Right lobe of liver (tissue), 6 donors: ENCODE results near the gene NLRP10. TPM values are rescaled to one million over a fixed set of nuclear protein-coding genes. Genes with fewer than 3 reads are reported as not detected.

Source experiments
- ATAC-seq, 4 donors: fragments of 200-7000 bp; cut with Tn5 transposase; one replicate each; pipeline ENCODE4 v1.9.1; 2020; ENCODE audit warnings: mild to moderate bottlenecking in 4 of 4, moderate library complexity in 4 of 4
- DNase-seq, 3 donors: peaks; one replicate each; pipeline ENCODE4 v3.0.0-alpha.2; 2020
- H3K27ac ChIP-seq, 3 donors: fragments of 200-600 bp; one replicate each; pipeline ENCODE4 v1.8.0; 2022
- H3K27me3 ChIP-seq, 2 donors: fragments of 200-600 bp; one replicate each; pipeline ENCODE4 v1.8.0; 2022
- H3K36me3 ChIP-seq, 4 donors: fragments of 200-600 bp; sonication (generic) in 1 of 4; one replicate each; pipeline versions ENCODE4 v1.5.1 to v1.8.0; 2017 to 2022; ENCODE audit warnings: control low read depth in 1 of 4
- H3K4me1 ChIP-seq, 4 donors: fragments of 200-600 bp; sonication (generic) in 1 of 4; one replicate each; pipeline versions ENCODE4 v1.5.1 to v1.8.0; 2017 to 2022; ENCODE audit warnings: control low read depth in 1 of 4
- H3K4me3 ChIP-seq, 3 donors: fragments of 200-600 bp; one replicate each; pipeline ENCODE4 v1.8.0; 2022
- H3K9me3 ChIP-seq, 4 donors: fragments of 200-600 bp; sonication (generic) in 1 of 4; one replicate each; pipeline versions ENCODE4 v1.5.1 to v1.8.0; 2017 to 2022; ENCODE audit warnings: control low read depth in 1 of 4
- POLR2A ChIP-seq: fragments of 450-650 bp; IDR thresholded peaks from one replicate; pipeline ENCODE4 v1.6.1; 2017; ENCODE audit warnings: antibody characterized with exemption, mild to moderate bottlenecking
- WGBS: methylation state at CpG from one replicate; pipeline ENCODE4 v1.1.6; 2018; ENCODE audit warnings: low coverage, low lambda C conversion rate; ENCODE audit not compliant: insufficient coverage; ENCODE audit errors: missing lambda C conversion rate; 5-methylcytosine and 5-hydroxymethylcytosine counted together
- intact Hi-C, 2 donors: fragments of 100-400 bp; cut with DNase I; formaldehyde crosslinking; loops; one replicate each; pipeline versions ENCODE4 v1.11.2 to v1.14.1; 2022
- long read RNA-seq: library from polyadenylated mRNA; unstranded; transcript quantifications from one replicate; pipeline ENCODE4 v2.0.0, GENCODE V29; 2019
- total RNA-seq, 6 experiments: library from RNA; depleted of rRNA in 2 of 6; stranded (reverse); fragments of >200 nt in 2 of 6; fragmentation: NEBNext Ultra II Directional in 3 of 6; extraction: Animal tissue kit (Norgen Biotek cat#: 25700) in 3 of 6; gene quantifications; one replicate each; pipeline versions ENCODE4 v1.1.0 to v1.2.4, GENCODE V29; 2016 to 2023
- TF ChIP-seq, protein P1 (sequence below), 4 donors: fragments of 200-600 bp in 3 of 4; fragments of 450-650 bp in 1 of 4; IDR thresholded peaks; one replicate each; pipeline versions ENCODE4 v1.5.1 to v1.8.0; 2016 to 2022; ENCODE audit warnings: antibody characterized with exemption in 4 of 4, mild to moderate bottlenecking in 2 of 4
- donor health status: DM: no; HTN: yes; CAD: no.
- donor health status: DM: no; HTN: no; CAD: no.
- donor health status: DM: no; HTN: no; CAD: no.
- donor health status: DM: no; HTN: yes; CAD: no.
- donor health status: DM: no; HTN: yes; CAD: no.

The NLRP10 gene, protein sequence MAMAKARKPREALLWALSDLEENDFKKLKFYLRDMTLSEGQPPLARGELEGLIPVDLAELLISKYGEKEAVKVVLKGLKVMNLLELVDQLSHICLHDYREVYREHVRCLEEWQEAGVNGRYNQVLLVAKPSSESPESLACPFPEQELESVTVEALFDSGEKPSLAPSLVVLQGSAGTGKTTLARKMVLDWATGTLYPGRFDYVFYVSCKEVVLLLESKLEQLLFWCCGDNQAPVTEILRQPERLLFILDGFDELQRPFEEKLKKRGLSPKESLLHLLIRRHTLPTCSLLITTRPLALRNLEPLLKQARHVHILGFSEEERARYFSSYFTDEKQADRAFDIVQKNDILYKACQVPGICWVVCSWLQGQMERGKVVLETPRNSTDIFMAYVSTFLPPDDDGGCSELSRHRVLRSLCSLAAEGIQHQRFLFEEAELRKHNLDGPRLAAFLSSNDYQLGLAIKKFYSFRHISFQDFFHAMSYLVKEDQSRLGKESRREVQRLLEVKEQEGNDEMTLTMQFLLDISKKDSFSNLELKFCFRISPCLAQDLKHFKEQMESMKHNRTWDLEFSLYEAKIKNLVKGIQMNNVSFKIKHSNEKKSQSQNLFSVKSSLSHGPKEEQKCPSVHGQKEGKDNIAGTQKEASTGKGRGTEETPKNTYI
- total RNA-seq, result not detected
- long read RNA-seq, result 0 reads

DNA sequence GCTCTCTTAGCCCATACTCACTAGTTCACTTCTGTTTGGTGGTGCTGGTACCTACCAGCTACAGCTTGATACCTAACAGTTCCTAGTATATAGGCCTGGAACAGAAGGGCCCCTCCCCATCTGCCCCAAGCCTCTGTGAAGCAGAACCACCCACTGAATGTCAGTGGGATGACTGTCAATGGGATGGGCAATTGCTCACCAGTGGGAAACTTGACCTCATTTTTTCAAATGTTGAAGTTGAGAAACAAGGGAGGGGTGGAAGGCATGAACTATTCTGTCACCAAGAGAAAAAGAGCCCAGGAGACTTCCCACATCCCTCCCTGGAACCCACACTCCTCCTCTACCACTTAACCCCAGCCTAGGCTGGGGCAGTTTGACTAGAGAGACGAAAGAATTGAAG lies at the start of gene NLRP10:
TSS of gene NLRP10 (minus strand) at position 62 of the 400 bp plus-strand sequence. CDS start 1,952 bp downstream, outside the sequence.
- no peaks in the 10 kb centered on the region for H3K4me1 ChIP-seq
- TF ChIP-seq, protein P1, sequence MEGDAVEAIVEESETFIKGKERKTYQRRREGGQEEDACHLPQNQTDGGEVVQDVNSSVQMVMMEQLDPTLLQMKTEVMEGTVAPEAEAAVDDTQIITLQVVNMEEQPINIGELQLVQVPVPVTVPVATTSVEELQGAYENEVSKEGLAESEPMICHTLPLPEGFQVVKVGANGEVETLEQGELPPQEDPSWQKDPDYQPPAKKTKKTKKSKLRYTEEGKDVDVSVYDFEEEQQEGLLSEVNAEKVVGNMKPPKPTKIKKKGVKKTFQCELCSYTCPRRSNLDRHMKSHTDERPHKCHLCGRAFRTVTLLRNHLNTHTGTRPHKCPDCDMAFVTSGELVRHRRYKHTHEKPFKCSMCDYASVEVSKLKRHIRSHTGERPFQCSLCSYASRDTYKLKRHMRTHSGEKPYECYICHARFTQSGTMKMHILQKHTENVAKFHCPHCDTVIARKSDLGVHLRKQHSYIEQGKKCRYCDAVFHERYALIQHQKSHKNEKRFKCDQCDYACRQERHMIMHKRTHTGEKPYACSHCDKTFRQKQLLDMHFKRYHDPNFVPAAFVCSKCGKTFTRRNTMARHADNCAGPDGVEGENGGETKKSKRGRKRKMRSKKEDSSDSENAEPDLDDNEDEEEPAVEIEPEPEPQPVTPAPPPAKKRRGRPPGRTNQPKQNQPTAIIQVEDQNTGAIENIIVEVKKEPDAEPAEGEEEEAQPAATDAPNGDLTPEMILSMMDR (IDR thresholded peaks at IDR 0.05), result no peak
- TF ChIP-seq POLR2A, result no peak
- 83% methylated on average over 1 of the region's 1 CpG for WGBS
- no peaks in the 10 kb centered on the region for H3K9me3 ChIP-seq
- intact Hi-C loops, result no loop called here
- DNase-seq (no peak), ATAC-seq (no peak)
- no peak within 1 kb of the TSS for H3K27ac ChIP-seq
- H3K4me3 ChIP-seq, result no peak within 1 kb of the TSS
- no peaks in the 10 kb centered on the region for H3K27me3 ChIP-seq
- no peaks in the 10 kb centered on the region for H3K36me3 ChIP-seq

- no peak overlapping the region for H3K4me3 ChIP-seq
- peaks cover 0 to 6% (median 0%) of the 10 kb centered on the region in 4 donors for H3K4me1 ChIP-seq
- no peak for ATAC-seq
- H3K27ac ChIP-seq, result no peak overlapping the region
- H3K36me3 ChIP-seq, result no peaks in the 10 kb centered on the region
- no peaks in the 10 kb centered on the region for H3K9me3 ChIP-seq
- no peak for DNase-seq
- intact Hi-C loops, result loop anchor here (5.0 kb wide), 2 partner anchors 73 to 78 kb away; no protein-coding TSS in a partner anchor
- no peak for TF ChIP-seq POLR2A
- TF ChIP-seq, protein P1 (IDR thresholded peaks at IDR 0.05), result no peak
- WGBS, result 79% methylated on average over 4 of the region's 5 CpGs
- no peaks in the 10 kb centered on the region for H3K27me3 ChIP-seq
These were observed 48.6 kb upstream of the NLRP10 start for GRCh38 chr11:8013833-8014232.

- ATAC-seq (no peak), DNase-seq (no peak)
- no peaks in the 10 kb centered on the region for H3K36me3 ChIP-seq
- H3K27me3 ChIP-seq, result no peaks in the 10 kb centered on the region
- no peaks in the 10 kb centered on the region for H3K4me1 ChIP-seq
- intact Hi-C loops, result loop anchor here (5.0 kb wide), 2 partner anchors 75 to 80 kb away; no protein-coding TSS in a partner anchor
- TF ChIP-seq, protein P1 (IDR thresholded peaks at IDR 0.05), result no peak
- no peak for TF ChIP-seq POLR2A
- no peaks in the 10 kb centered on the region for H3K9me3 ChIP-seq
- H3K4me3 ChIP-seq, result no peak overlapping the region
- 83% methylated on average over 2 of the region's 4 CpGs for WGBS
- H3K27ac ChIP-seq, result no peak overlapping the region
These were observed 46.8 kb upstream of the NLRP10 start for GRCh38 chr11:8011981-8012444.

DNA sequence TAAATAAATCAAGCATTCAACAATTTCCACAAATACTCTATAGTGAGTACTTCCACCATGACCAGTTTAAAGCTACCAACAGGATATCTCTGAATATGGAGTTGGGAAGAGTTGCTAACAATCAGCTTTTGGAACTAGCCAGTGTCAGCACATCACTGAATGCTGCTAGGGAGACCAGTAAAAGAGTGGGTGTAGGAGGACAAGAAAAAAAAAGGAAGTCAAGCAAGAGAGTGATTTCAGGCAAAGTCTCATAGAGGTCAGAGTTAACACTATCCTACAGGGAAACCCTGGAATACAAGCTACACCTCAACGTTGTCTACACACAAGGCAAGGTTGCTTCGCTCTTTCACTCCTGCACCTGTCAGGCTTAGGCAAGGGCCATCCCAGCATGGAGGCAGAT lies 46.1 kb upstream of the NLRP10 start:
- intact Hi-C loops, result loop anchor here (5.0 kb wide), 2 partner anchors 76 to 81 kb away; no protein-coding TSS in a partner anchor
- no peak for TF ChIP-seq POLR2A
- TF ChIP-seq, protein P1 (IDR thresholded peaks at IDR 0.05), result no peak
- Histone ChIP-seq H3K27me3 (no peaks in the 10 kb centered on the region), H3K9me3 (no peaks in the 10 kb centered on the region), H3K4me1 (peaks cover 0 to 2% (median 0%) of the 10 kb centered on the region in 4 donors), H3K27ac (no peak overlapping the region), H3K36me3 (no peaks in the 10 kb centered on the region), H3K4me3 (no peak overlapping the region)
- no peak for DNase-seq
- ATAC-seq, result no peak
- 80% methylated on average over 1 of the region's 2 CpGs for WGBS
